ENCODE measurements around the gene SPINK5. TPM values are rescaled to one million over a fixed set of nuclear protein-coding genes. Genes with fewer than 3 reads are reported as not detected.

Gene SPINK5, protein sequence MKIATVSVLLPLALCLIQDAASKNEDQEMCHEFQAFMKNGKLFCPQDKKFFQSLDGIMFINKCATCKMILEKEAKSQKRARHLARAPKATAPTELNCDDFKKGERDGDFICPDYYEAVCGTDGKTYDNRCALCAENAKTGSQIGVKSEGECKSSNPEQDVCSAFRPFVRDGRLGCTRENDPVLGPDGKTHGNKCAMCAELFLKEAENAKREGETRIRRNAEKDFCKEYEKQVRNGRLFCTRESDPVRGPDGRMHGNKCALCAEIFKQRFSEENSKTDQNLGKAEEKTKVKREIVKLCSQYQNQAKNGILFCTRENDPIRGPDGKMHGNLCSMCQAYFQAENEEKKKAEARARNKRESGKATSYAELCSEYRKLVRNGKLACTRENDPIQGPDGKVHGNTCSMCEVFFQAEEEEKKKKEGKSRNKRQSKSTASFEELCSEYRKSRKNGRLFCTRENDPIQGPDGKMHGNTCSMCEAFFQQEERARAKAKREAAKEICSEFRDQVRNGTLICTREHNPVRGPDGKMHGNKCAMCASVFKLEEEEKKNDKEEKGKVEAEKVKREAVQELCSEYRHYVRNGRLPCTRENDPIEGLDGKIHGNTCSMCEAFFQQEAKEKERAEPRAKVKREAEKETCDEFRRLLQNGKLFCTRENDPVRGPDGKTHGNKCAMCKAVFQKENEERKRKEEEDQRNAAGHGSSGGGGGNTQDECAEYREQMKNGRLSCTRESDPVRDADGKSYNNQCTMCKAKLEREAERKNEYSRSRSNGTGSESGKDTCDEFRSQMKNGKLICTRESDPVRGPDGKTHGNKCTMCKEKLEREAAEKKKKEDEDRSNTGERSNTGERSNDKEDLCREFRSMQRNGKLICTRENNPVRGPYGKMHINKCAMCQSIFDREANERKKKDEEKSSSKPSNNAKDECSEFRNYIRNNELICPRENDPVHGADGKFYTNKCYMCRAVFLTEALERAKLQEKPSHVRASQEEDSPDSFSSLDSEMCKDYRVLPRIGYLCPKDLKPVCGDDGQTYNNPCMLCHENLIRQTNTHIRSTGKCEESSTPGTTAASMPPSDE
- 10 to 100 TPM in 1 of 3 donors, 1 to 10 TPM in 2; 2.8 to 11.0 (median 6.2) TPM for total RNA-seq
- long read RNA-seq, donor 1, partial matches to known transcripts, result 6 of 7 reads
- long read RNA-seq, donor 1, other reads (novel, unspliced or antisense), result 1 of 7 reads
- long read RNA-seq, donor 2, partial matches to known transcripts, result 28 of 30 reads
- long read RNA-seq, donor 2, other reads (novel, unspliced or antisense), result 2 of 30 reads

DNA sequence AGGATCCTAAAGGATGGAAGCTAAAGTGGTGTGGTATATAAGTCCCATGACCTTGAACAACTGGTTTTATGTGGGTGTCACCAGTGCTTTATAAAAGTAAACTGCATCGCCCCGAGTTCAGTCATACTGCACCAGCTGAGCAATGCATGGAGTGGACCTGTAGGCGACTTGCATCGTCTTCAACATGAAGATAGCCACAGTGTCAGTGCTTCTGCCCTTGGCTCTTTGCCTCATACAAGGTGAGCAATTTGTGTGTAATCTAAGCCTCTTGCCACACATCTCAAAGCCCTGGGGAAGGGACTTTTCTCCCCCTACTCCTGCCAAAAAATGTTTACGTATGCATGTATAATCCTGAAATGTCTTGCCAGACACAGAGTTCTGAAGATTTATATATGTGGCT lies at the start of gene SPINK5:
Gene SPINK5, plus strand, starts transcription at position 120 of the 400 bp plus-strand sequence. Its CDS starts 65 bp downstream, at position 185.
- intact Hi-C loops (cut with DNase I, micrococcal nuclease), result no loop called here
- TF ChIP-seq, protein P1, sequence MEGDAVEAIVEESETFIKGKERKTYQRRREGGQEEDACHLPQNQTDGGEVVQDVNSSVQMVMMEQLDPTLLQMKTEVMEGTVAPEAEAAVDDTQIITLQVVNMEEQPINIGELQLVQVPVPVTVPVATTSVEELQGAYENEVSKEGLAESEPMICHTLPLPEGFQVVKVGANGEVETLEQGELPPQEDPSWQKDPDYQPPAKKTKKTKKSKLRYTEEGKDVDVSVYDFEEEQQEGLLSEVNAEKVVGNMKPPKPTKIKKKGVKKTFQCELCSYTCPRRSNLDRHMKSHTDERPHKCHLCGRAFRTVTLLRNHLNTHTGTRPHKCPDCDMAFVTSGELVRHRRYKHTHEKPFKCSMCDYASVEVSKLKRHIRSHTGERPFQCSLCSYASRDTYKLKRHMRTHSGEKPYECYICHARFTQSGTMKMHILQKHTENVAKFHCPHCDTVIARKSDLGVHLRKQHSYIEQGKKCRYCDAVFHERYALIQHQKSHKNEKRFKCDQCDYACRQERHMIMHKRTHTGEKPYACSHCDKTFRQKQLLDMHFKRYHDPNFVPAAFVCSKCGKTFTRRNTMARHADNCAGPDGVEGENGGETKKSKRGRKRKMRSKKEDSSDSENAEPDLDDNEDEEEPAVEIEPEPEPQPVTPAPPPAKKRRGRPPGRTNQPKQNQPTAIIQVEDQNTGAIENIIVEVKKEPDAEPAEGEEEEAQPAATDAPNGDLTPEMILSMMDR (IDR thresholded peaks at IDR 0.05), result no peak
- Histone ChIP-seq H3K4me1 (ENCODE audit: low read depth) (no peaks in the 10 kb centered on the region), H3K9me3 (no peaks in the 10 kb centered on the region), H3K36me3 (ENCODE audit: low read depth) (no peaks in the 10 kb centered on the region), H3K4me3 (no peak within 1 kb of the TSS)
- ATAC-seq (no peak), DNase-seq (no peak)

DNA sequence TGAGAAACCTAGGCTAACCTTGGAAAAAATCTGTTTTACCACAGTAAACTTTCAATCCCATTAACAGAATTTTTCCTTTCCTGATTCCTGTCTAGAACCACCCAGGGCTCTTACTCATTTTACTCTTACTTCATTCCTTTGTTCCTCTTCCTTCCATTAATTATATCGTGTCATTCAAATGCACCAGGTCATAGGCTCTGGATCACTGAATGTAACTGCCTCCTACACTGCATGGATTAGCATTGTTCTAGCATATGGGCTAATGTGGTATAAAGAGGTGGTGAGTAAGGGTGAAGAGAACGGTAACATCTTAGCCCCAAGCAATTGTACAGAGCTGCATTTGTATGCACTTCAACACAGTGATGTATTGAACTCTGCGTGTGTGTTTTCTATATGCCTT lies 49.5 kb upstream of the SPINK5 start:
- Histone ChIP-seq H3K36me3 (ENCODE audit: low read depth) (no peaks in the 10 kb centered on the region), H3K4me1 (ENCODE audit: low read depth) (no peaks in the 10 kb centered on the region), H3K4me3 (no peak overlapping the region), H3K9me3 (no peaks in the 10 kb centered on the region)
- intact Hi-C loops (cut with DNase I, micrococcal nuclease), result no loop called here
- no peak for ATAC-seq
- no peak for DNase-seq
- TF ChIP-seq, protein P1 (IDR thresholded peaks at IDR 0.05), result no peak

DNA sequence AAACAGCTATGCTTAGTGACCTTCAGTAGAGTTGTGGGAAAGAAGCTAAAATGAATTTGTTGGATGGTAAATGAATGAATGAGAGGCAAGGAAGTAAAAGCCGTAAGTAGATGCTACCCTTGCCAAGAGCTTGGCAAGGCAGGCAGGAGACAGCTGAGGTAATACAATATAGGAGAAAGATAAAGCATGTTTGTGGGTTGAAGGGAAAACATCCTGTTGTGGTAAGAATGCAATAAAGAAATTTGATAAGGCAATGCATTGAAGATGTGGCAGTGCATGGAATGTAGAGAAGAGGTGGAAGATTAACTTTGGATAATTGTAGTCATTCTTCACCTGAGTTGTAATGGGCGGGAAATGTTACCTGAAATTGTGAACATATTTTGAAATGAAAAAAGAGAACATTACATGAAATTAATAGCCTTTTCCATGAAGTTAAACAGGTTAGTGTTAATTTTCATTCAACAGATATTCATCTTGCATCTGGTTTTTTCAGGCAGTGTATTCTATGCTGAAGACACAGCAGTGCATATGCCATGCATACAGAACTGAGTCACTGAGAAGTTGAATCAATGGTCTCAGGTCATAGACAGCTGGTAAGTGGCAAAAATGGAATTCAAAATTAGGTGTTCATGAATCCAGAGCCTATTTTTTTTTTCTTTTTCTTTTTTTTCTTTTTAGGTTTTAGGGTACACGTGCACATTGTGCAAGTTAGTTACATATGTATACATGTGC lies 43.4 kb upstream of the SPINK5 start:
- H3K4me3 ChIP-seq, result no peak overlapping the region
- DNase-seq (no peak), ATAC-seq (no peak)
- intact Hi-C loops (cut with DNase I, micrococcal nuclease), result no loop called here
- no peaks in the 10 kb centered on the region for H3K36me3 ChIP-seq (ENCODE audit: low read depth)
- no peaks in the 10 kb centered on the region for H3K4me1 ChIP-seq (ENCODE audit: low read depth)
- TF ChIP-seq, protein P1 (IDR thresholded peaks at IDR 0.05), result no peak
- no peaks in the 10 kb centered on the region for H3K9me3 ChIP-seq

DNA sequence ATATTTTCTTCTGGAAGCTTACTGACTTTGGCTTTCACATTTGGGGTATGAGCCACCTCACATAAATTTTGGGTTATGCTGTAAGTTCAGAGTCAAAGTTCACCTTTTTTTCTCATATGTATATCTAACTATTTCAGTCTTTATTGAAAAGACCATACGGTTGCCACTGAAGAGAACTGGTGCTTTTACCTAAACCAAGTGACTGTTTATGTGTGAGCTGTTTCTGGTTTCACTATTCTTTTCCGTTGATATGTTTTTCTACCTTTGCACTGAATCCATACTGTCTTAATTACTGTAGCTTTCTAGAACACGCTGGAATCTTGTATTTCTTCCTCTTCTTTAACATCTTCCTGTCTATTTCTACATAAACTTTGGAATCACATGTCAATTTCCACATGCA lies 36.3 kb upstream of the SPINK5 start:
- Histone ChIP-seq H3K4me3 (no peak overlapping the region), H3K4me1 (ENCODE audit: low read depth) (no peaks in the 10 kb centered on the region), H3K9me3 (no peaks in the 10 kb centered on the region), H3K36me3 (ENCODE audit: low read depth) (no peaks in the 10 kb centered on the region)
- ATAC-seq, result no peak
- TF ChIP-seq, protein P1 (IDR thresholded peaks at IDR 0.05), result no peak
- intact Hi-C loops (cut with DNase I, micrococcal nuclease), result no loop called here
- DNase-seq, result no peak

DNA sequence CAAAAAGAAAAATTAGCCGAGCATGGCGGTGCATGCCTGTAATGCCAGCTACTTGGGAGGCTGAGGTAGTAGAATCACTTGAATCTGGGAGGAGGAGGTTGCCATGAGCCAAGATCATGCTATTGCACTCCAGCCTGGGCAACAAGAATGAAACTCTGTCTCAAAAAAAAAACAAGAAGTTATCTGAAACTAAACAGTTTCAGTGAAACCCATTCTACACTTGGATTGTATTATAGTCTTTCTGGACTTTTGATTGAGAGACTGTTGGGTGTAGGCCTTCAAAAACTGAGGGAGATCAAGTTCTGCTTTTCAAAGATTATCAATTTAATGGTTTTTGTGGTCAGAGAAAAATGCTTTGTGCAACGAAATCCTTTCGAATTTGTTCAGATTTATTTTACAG lies 34.6 kb upstream of the SPINK5 start:
- Histone ChIP-seq H3K4me1 (ENCODE audit: low read depth) (no peaks in the 10 kb centered on the region), H3K4me3 (no peak overlapping the region), H3K9me3 (no peaks in the 10 kb centered on the region), H3K36me3 (ENCODE audit: low read depth) (no peaks in the 10 kb centered on the region)
- TF ChIP-seq, protein P1 (IDR thresholded peaks at IDR 0.05), result no peak
- no peak for DNase-seq
- no peak for ATAC-seq
- intact Hi-C loops (cut with DNase I, micrococcal nuclease), result no loop called here
